HCT116 (cell line): ENCODE data around the gene MACF1. TPM values are rescaled to one million over a fixed set of nuclear protein-coding genes. Genes with fewer than 3 reads are reported as not detected.

ENCODE experiments used
- ATAC-seq: fragments of 200-7000 bp; cut with Tn5 transposase; 2 replicates; pipeline ENCODE4 v1.9.1; 2020; ENCODE audit warnings: mild to moderate bottlenecking, moderate library complexity
- BruUV-seq: library from RNA; stranded (reverse); fragments of 400-500 nt; replicated peaks from 2 replicates; lab custom pipeline; 2021; lab: Mats Ljungman, UMichigan
- CTCF ChIA-PET: fragments of 300-600 bp; sonication (Branson Sonifier 250); formaldehyde crosslinking; loops from one replicate; lab custom pipeline; 2021; ENCODE audit warnings: antibody characterized with exemption; lab: Charles Lee
- POLR2A ChIA-PET: fragments of 300-600, 350-600 bp; sonication (Branson Sonifier 250); formaldehyde crosslinking; loops from one replicate; lab custom pipeline; 2021; ENCODE audit warnings: antibody characterized with exemption; lab: Charles Lee
- RAD21 ChIA-PET, 2 experiments: fragments of 300-600 bp; sonication (Branson Sonifier 250); formaldehyde crosslinking; loops; one replicate each; lab custom pipeline; 2023; ENCODE audit warnings: low total read pairs in 2 of 2; ENCODE audit not compliant: uncharacterized antibody in 2 of 2, unreplicated experiment in 2 of 2, low non-redundant PET in 1 of 2; lab: Charles Lee
- DNase-seq: peaks from one replicate; pipeline ENCODE4 v3.0.0-alpha.2; 2010; ENCODE audit warnings: low read depth, low spot score
- H2AFZ ChIP-seq: fragments of 200-600 bp; shearing (Covaris generic), sonication (generic); 2 replicates; pipeline ENCODE4 v1.6.1; 2017; ENCODE audit warnings: low read depth, mixed run types, mixed read lengths, antibody characterized with exemption, low read length; ENCODE audit not compliant: poor library complexity, severe bottlenecking
- H3K27ac ChIP-seq: 2 replicates; pipeline ENCODE4 v1.5.1; 2012; ENCODE audit warnings: low read depth, low read length
- H3K27me3 ChIP-seq: fragments of 200-600 bp; sonication (generic); 2 replicates; pipeline ENCODE4 v1.6.1; 2016; ENCODE audit warnings: mixed run types, low read length, mixed read lengths; ENCODE audit not compliant: insufficient read depth
- H3K36me3 ChIP-seq, 2 experiments: fragments of 200-500 bp in 1 of 2; fragments of 200-600 bp in 1 of 2; sonication (Bioruptor generic) in 1 of 2; sonication (generic) in 1 of 2; 2 replicates each; pipeline versions ENCODE4 v1.5.1 to v1.6.1; 2014 to 2016; ENCODE audit warnings: low read length in 2 of 2, inconsistent platforms in 1 of 2, mixed read lengths in 1 of 2, mixed run types in 1 of 2; ENCODE audit not compliant: insufficient read depth in 2 of 2, control insufficient read depth in 1 of 2
- H3K4me1 ChIP-seq, 2 experiments: fragments of 200-600 bp in 1 of 2; sonication (generic) in 1 of 2; 2 replicates each; pipeline versions ENCODE4 v1.5.1 to v1.6.1; 2012 to 2017; ENCODE audit warnings: low read length in 2 of 2, inconsistent platforms in 1 of 2, mild to moderate bottlenecking in 1 of 2, mixed read lengths in 1 of 2, mixed run types in 1 of 2, moderate library complexity in 1 of 2; ENCODE audit not compliant: insufficient read depth in 2 of 2, control insufficient read depth in 1 of 2
- H3K4me2 ChIP-seq: fragments of 200-600 bp; sonication (generic); 2 replicates; pipeline ENCODE4 v1.6.1; 2017; ENCODE audit warnings: mixed run types, low read length, mixed read lengths
- H3K4me3 ChIP-seq, 2 experiments: fragments of 200-600 bp in 1 of 2; sonication (generic) in 1 of 2; replicated peaks in 1 of 2; 2 replicates each; pipeline ENCODE4 v1.5.1; 2011 to 2016; ENCODE audit warnings: low read length in 2 of 2, control low read depth in 1 of 2, low read depth in 1 of 2, mild to moderate bottlenecking in 1 of 2, mixed read lengths in 1 of 2, mixed run types in 1 of 2
- H3K79me2 ChIP-seq: fragments of 200-600 bp; sonication (generic); 2 replicates; pipeline ENCODE4 v1.6.1; 2017; ENCODE audit warnings: mild to moderate bottlenecking, mixed run types, low read length, moderate library complexity, mixed read lengths; ENCODE audit not compliant: insufficient read depth
- H3K9ac ChIP-seq: fragments of 200-600 bp; sonication (generic); 2 replicates; pipeline ENCODE4 v1.6.1; 2016; ENCODE audit warnings: low read length, mixed read lengths
- H3K9me2 ChIP-seq: fragments of 200-600 bp; sonication (generic), shearing (Covaris generic); 2 replicates; pipeline ENCODE4 v1.6.1; 2017; ENCODE audit warnings: mixed run types, mild to moderate bottlenecking, moderate library complexity; ENCODE audit not compliant: insufficient read depth
- H3K9me3 ChIP-seq, 2 experiments: fragments of 200-500 bp in 1 of 2; fragments of 200-600 bp in 1 of 2; sonication (Bioruptor generic) in 1 of 2; sonication (generic) in 1 of 2; 2 replicates each; pipeline ENCODE4 v1.6.1; 2014 to 2017; ENCODE audit warnings: low read length in 2 of 2, mixed read lengths in 2 of 2, inconsistent platforms in 1 of 2, low read depth in 1 of 2, mild to moderate bottlenecking in 1 of 2, mixed run types in 1 of 2, moderate library complexity in 1 of 2; ENCODE audit not compliant: control insufficient read depth in 1 of 2, insufficient read depth in 1 of 2
- H4K20me1 ChIP-seq: fragments of 200-600 bp; sonication (generic), shearing (Covaris generic); 2 replicates; pipeline ENCODE4 v1.6.1; 2017; ENCODE audit warnings: mixed run types, mild to moderate bottlenecking, moderate library complexity; ENCODE audit not compliant: insufficient read depth
- ATF3 ChIP-seq: IDR thresholded peaks from 2 replicates; pipeline ENCODE4 v1.6.1; 2012
- CBX3 ChIP-seq: IDR thresholded peaks from 2 replicates; pipeline ENCODE4 v1.6.1; 2012; ENCODE audit warnings: low read depth
- CEBPB ChIP-seq: IDR thresholded peaks from 2 replicates; pipeline ENCODE4 v1.6.1; 2012; ENCODE audit warnings: low read depth
- EGR1 ChIP-seq: IDR thresholded peaks from 2 replicates; pipeline ENCODE4 v1.6.1; 2012; ENCODE audit warnings: low read depth
- ELF1 ChIP-seq: IDR thresholded peaks from 2 replicates; pipeline ENCODE4 v1.6.1; 2012; ENCODE audit warnings: low read depth, borderline replicate concordance
- EZH2 ChIP-seq: fragments of 200-600 bp; sonication (generic); IDR thresholded peaks from 2 replicates; pipeline ENCODE4 v1.6.1; 2017; ENCODE audit warnings: antibody characterized with exemption, mixed run types
- EZH2phosphoT487 ChIP-seq: fragments of 200-600 bp; IDR thresholded peaks from 2 replicates; pipeline ENCODE4 v1.6.1; 2018; ENCODE audit warnings: antibody characterized with exemption, borderline replicate concordance
- FOSL1 ChIP-seq: IDR thresholded peaks from 2 replicates; pipeline ENCODE4 v1.6.1; 2012; ENCODE audit warnings: low read depth
- JUND ChIP-seq: IDR thresholded peaks from 2 replicates; pipeline ENCODE4 v1.6.1; 2012
- POLR2A ChIP-seq: IDR thresholded peaks from 2 replicates; pipeline ENCODE4 v1.7.0; 2011; ENCODE audit warnings: borderline replicate concordance; ENCODE audit not compliant: insufficient read depth, insufficient read length; ENCODE audit errors: extremely low read depth
- POLR2AphosphoS5 ChIP-seq: IDR thresholded peaks from 2 replicates; pipeline ENCODE4 v1.6.1; 2011; ENCODE audit warnings: mild to moderate bottlenecking, low read depth, low read length, moderate library complexity
- RAD21 ChIP-seq: IDR thresholded peaks from 2 replicates; pipeline ENCODE4 v1.6.1; 2012; ENCODE audit warnings: low read depth, mild to moderate bottlenecking
- SIN3A ChIP-seq: IDR thresholded peaks from 2 replicates; pipeline ENCODE4 v1.6.1; 2012; ENCODE audit warnings: low read depth
- SP1 ChIP-seq: IDR thresholded peaks from 2 replicates; pipeline ENCODE4 v1.6.1; 2012; ENCODE audit warnings: low read depth
- SRF ChIP-seq: IDR thresholded peaks from 2 replicates; pipeline ENCODE4 v1.6.1; 2012; ENCODE audit warnings: low read depth
- TCF7L2 ChIP-seq: IDR thresholded peaks from 2 replicates; pipeline ENCODE4 v1.7.0; 2011; ENCODE audit warnings: borderline replicate concordance, inconsistent platforms; ENCODE audit not compliant: insufficient read depth, insufficient read length; ENCODE audit errors: extremely low read depth
- YY1 ChIP-seq: IDR thresholded peaks from 2 replicates; pipeline ENCODE4 v1.6.1; 2011; ENCODE audit warnings: low read length, low read depth, moderate library complexity, mild to moderate bottlenecking; ENCODE audit not compliant: insufficient replicate concordance; ENCODE audit errors: extremely low read depth
- ZFX ChIP-seq: fragments of 450-650 bp; IDR thresholded peaks from 2 replicates; pipeline ENCODE4 v1.6.1; 2017
- ZNF274 ChIP-seq: fragments of 200-500 bp; sonication (Bioruptor generic); IDR thresholded peaks from 2 replicates; pipeline ENCODE4 v1.6.1; 2014; ENCODE audit warnings: mild to moderate bottlenecking, low read depth, low read length, inconsistent platforms
- intact Hi-C: fragments of 100-400 bp; cut with micrococcal nuclease; formaldehyde crosslinking; loops from 2 replicates; pipeline ENCODE4 v1.10.0; 2022
- total RNA-seq: library from RNA; stranded (reverse); gene quantifications from one replicate; pipeline ENCODE4 v1.2.1, GENCODE V29; 2021; ENCODE audit not compliant: unreplicated experiment
- TF ChIP-seq, protein P1 (sequence below): IDR thresholded peaks from 2 replicates; pipeline ENCODE4 v1.6.1; 2011; ENCODE audit warnings: mild to moderate bottlenecking, low read length, moderate library complexity; ENCODE audit not compliant: insufficient replicate concordance; ENCODE audit errors: extremely low read depth
- TF ChIP-seq, protein P2 (sequence below): IDR thresholded peaks from 2 replicates; pipeline ENCODE4 v1.6.1; 2012
- TF ChIP-seq, protein P3 (sequence below): IDR thresholded peaks from 2 replicates; pipeline ENCODE4 v1.6.1; 2012; ENCODE audit warnings: low read depth

Gene MACF1
- total RNA-seq, 1 experiment from 2014 or later = 146 TPM

DNA sequence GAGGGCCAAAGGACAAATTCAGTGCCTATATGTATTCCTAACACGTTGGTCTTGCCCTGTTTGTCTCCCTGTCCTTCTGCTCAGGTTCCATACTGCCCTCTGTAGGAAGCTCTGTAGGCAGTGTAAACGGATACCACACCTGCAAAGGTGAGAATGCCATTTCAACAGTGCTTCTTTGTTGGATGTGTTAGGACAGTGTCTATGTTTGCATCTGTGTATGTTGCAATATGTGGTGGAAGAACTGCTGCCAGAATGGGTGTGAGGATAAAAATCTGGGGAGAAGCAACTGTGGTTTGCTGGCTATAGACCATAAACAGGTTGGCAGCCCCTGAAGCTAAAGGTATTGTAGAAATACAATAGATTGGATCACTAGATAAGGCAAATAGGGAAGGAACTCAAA is 173.9 kb downstream of the MACF1 start:
- H3K36me3 ChIP-seq = no peaks in the 10 kb centered on the region
- no peak for TF ChIP-seq ZFX
- 0 out of 2 replicates have a peak, but pooled peaks have one; percentile 32 for TF ChIP-seq CEBPB
- TF ChIP-seq, protein P1, sequence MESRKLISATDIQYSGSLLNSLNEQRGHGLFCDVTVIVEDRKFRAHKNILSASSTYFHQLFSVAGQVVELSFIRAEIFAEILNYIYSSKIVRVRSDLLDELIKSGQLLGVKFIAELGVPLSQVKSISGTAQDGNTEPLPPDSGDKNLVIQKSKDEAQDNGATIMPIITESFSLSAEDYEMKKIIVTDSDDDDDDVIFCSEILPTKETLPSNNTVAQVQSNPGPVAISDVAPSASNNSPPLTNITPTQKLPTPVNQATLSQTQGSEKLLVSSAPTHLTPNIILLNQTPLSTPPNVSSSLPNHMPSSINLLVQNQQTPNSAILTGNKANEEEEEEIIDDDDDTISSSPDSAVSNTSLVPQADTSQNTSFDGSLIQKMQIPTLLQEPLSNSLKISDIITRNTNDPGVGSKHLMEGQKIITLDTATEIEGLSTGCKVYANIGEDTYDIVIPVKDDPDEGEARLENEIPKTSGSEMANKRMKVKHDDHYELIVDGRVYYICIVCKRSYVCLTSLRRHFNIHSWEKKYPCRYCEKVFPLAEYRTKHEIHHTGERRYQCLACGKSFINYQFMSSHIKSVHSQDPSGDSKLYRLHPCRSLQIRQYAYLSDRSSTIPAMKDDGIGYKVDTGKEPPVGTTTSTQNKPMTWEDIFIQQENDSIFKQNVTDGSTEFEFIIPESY = no peak
- no peak for TF ChIP-seq EZH2
- no peak for TF ChIP-seq YY1
- TF ChIP-seq ATF3 = no peak
- no peak for TF ChIP-seq POLR2A
- TF ChIP-seq, protein P2, sequence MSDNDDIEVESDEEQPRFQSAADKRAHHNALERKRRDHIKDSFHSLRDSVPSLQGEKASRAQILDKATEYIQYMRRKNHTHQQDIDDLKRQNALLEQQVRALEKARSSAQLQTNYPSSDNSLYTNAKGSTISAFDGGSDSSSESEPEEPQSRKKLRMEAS = no peak
- no peak for TF ChIP-seq SIN3A
- no peak for TF ChIP-seq CBX3
- no peak for TF ChIP-seq EGR1
- TF ChIP-seq, protein P3, sequence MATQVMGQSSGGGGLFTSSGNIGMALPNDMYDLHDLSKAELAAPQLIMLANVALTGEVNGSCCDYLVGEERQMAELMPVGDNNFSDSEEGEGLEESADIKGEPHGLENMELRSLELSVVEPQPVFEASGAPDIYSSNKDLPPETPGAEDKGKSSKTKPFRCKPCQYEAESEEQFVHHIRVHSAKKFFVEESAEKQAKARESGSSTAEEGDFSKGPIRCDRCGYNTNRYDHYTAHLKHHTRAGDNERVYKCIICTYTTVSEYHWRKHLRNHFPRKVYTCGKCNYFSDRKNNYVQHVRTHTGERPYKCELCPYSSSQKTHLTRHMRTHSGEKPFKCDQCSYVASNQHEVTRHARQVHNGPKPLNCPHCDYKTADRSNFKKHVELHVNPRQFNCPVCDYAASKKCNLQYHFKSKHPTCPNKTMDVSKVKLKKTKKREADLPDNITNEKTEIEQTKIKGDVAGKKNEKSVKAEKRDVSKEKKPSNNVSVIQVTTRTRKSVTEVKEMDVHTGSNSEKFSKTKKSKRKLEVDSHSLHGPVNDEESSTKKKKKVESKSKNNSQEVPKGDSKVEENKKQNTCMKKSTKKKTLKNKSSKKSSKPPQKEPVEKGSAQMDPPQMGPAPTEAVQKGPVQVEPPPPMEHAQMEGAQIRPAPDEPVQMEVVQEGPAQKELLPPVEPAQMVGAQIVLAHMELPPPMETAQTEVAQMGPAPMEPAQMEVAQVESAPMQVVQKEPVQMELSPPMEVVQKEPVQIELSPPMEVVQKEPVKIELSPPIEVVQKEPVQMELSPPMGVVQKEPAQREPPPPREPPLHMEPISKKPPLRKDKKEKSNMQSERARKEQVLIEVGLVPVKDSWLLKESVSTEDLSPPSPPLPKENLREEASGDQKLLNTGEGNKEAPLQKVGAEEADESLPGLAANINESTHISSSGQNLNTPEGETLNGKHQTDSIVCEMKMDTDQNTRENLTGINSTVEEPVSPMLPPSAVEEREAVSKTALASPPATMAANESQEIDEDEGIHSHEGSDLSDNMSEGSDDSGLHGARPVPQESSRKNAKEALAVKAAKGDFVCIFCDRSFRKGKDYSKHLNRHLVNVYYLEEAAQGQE = no peak
- no peak for TF ChIP-seq TCF7L2
- TF ChIP-seq POLR2AphosphoS5 = no peak
- no peak for TF ChIP-seq ELF1
- no peak for TF ChIP-seq EZH2phosphoT487
- TF ChIP-seq SRF = no peak
- no peak for TF ChIP-seq ZNF274
- TF ChIP-seq SP1 = peak; percentile 7; the same call in 1 of the 2 replicates
- TF ChIP-seq FOSL1 = no peak
- peak; percentile 69 for TF ChIP-seq RAD21
- no peak for TF ChIP-seq JUND

More for the DNA sequence above, 173.9 kb downstream of the MACF1 start:
- RAD21 ChIA-PET = no interaction called here
- CTCF ChIA-PET = interaction anchor here (0.8 to 2.5 kb wide), 10 partner anchors 10 to 280 kb away, joined by 3 to 25 read pairs (median 6); no protein-coding TSS in a partner anchor
- BruUV-seq = no TSS peak
- Histone ChIP-seq H3K9me3 (no peaks in the 10 kb centered on the region), H4K20me1 (no peaks in the 10 kb centered on the region), H3K4me2 (0 out of 2 replicates have a peak overlapping the region, but pooled peaks have one; percentile 6), H2AFZ (no peak overlapping the region), H3K27ac (no peak overlapping the region), H3K79me2 (no peaks in the 10 kb centered on the region), H3K4me3 (no peak overlapping the region), H3K27me3 (no peaks in the 10 kb centered on the region), H3K9me2 (no peaks in the 10 kb centered on the region), H3K9ac (no peak overlapping the region), H3K4me1 (peaks cover 4 to 8% of the 10 kb centered on the region in 2 experiments; a peak in 3 of 4 replicates)
- intact Hi-C loops = no loop called here
- DNase-seq (no peak), ATAC-seq (peak; percentile 99)
- POLR2A ChIA-PET = interaction anchor here (1.6 to 2.4 kb wide), 2 partner anchors 10 to 14 kb away, joined by 6 to 7 read pairs; no protein-coding TSS in a partner anchor
